Thyroid gland (tissue), 4 donors: Measurements from ENCODE around the gene ZNF668. TPM values are rescaled to one million over a fixed set of nuclear protein-coding genes. Genes with fewer than 3 reads are reported as not detected.
A peak's percentile ranks its signal among the peaks of the same experiment; 100 is the strongest.

Source experiments
- DNase-seq, 2 donors: peaks; one replicate each; pipeline ENCODE4 v3.0.0-alpha.2; 2019
- H3K27ac ChIP-seq, 3 donors: fragments of 200-600 bp; sonication (generic); 1 replicate in 2 of 3; 2 replicates in 1 of 3; pipeline ENCODE4 v1.5.1; 2016 to 2019; ENCODE audit warnings: mild to moderate bottlenecking in 1 of 3, moderate library complexity in 1 of 3
- H3K27me3 ChIP-seq: fragments of 200-600 bp; sonication (generic); one replicate; pipeline ENCODE4 v1.5.1; 2019
- H3K36me3 ChIP-seq, 2 donors: fragments of 200-600 bp; sonication (generic); one replicate each; pipeline ENCODE4 v1.5.1; 2016 to 2019
- H3K4me1 ChIP-seq, 2 donors: fragments of 200-600 bp; sonication (generic); one replicate each; pipeline ENCODE4 v1.5.1; 2017 to 2019
- H3K4me3 ChIP-seq, 3 donors: fragments of 200-600 bp; sonication (generic); replicated peaks in 1 of 3; 1 replicate in 2 of 3; 2 replicates in 1 of 3; pipeline ENCODE4 v1.5.1; 2016; ENCODE audit warnings: mild to moderate bottlenecking in 1 of 3
- H3K9me3 ChIP-seq: fragments of 200-600 bp; sonication (generic); one replicate; pipeline ENCODE4 v1.5.1; 2017
- CTCF ChIP-seq, 6 experiments: fragments of 200-600 bp in 3 of 6; fragments of 450-650 bp in 3 of 6; sonication (generic) in 3 of 6; IDR thresholded peaks; one replicate each; pipeline ENCODE4 v1.5.1; 2016 to 2019; ENCODE audit warnings: antibody characterized with exemption in 6 of 6, mild to moderate bottlenecking in 2 of 6, inconsistent platforms in 1 of 6, moderate library complexity in 1 of 6
- POLR2A ChIP-seq, 2 donors: fragments of 450-650 bp; IDR thresholded peaks; one replicate each; pipeline ENCODE4 v1.6.1; 2017; ENCODE audit warnings: antibody characterized with exemption in 2 of 2, mild to moderate bottlenecking in 2 of 2, moderate library complexity in 1 of 2
- WGBS, 2 donors: methylation state at CpG; one replicate each; pipeline ENCODE4 v1.1.5; 2017; 5-methylcytosine and 5-hydroxymethylcytosine counted together
- intact Hi-C: fragments of 100-400 bp; cut with DNase I; formaldehyde crosslinking; loops from one replicate; pipeline ENCODE4 v1.15.1; 2023
- total RNA-seq, 4 donors: library from RNA; depleted of rRNA; stranded (reverse); fragments of >200 nt; gene quantifications; one replicate each; pipeline ENCODE4 v1.2.3, GENCODE V29; 2016

The ZNF668 gene
- total RNA-seq, 4 donors from 2014 or later = 9.0 to 15.2 (median 11.9) TPM

DNA sequence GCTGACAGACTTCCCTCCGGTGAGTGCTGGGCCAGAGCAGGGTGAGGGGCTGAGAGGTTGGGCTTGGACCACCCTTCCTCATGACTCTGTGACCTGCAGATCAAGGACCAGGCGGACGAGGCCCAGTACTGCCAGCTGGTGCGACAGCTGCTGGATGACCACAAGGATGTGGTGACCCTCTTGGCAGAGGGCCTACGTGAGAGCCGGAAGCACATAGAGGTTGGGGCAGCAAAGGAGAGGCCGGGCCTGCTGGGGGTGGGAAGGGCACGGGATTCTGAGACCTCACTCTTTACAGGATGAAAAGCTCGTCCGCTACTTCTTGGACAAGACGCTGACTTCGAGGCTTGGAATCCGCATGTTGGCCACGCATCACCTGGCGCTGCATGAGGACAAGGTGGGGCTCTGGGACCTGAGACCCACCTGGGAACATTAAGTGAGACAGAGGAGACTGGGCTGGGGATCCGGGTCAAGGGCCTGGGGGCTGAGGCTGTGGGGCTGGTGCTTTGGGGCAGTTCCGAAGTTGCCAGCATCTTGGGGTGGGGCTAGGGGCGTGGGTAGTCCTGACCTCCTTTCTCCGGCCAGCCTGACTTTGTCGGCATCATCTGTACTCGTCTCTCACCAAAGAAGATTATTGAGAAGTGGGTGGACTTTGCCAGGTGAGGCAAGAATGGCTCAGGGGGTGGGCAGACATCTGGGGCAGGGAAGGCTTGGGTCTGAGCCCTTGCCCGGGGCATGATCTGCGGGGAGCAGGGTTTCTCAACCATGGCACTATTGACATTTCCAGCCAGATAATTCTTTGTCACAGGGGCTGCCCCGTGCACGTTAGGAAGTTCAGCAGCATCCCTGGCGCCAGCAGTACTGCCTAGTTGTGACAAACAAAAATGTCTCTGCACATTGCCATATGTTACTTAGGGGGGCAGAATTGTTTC lies 36.3 kb upstream of the ZNF668 start:
- intact Hi-C loops = no loop called here

GRCh38 chr16:31109622-31110021 lies 35.6 kb upstream of the ZNF668 start:
- 93 to 94% methylated on average over 12 of the region's 12 CpGs for WGBS, 2 donors
- Histone ChIP-seq H3K36me3 (peaks cover 17 to 23% of the 10 kb centered on the region in 2 donors), H3K4me1 (peaks cover 16 to 18% of the 10 kb centered on the region in 2 donors), H3K9me3 (no peaks in the 10 kb centered on the region), H3K27me3 (no peaks in the 10 kb centered on the region), H3K27ac (no peak overlapping the region), H3K4me3 (no peak overlapping the region)
- TF ChIP-seq POLR2A (IDR thresholded peaks at IDR 0.05) = no peak
- intact Hi-C loops = no loop called here
- DNase-seq = no peak

More for the DNA sequence above, 36.3 kb upstream of the ZNF668 start:
- no peak for DNase-seq
- no peak overlapping the region for H3K4me3 ChIP-seq
- no peaks in the 10 kb centered on the region for H3K27me3 ChIP-seq
- WGBS, 2 donors = 89 to 95% methylated on average over 21 to 23 of the region's 26 CpGs
- H3K36me3 ChIP-seq = peaks cover 17 to 23% of the 10 kb centered on the region in 2 donors
- H3K4me1 ChIP-seq = peaks cover 16 to 18% of the 10 kb centered on the region in 2 donors
- no peak for TF ChIP-seq POLR2A (IDR thresholded peaks at IDR 0.05)
- TF ChIP-seq CTCF (IDR thresholded peaks at IDR 0.05) = no peak
- H3K27ac ChIP-seq = no peak overlapping the region
- no peaks in the 10 kb centered on the region for H3K9me3 ChIP-seq

GRCh38 chr16:31108794-31109558 lies 34.9 kb upstream of the ZNF668 start:
- TF ChIP-seq CTCF (IDR thresholded peaks at IDR 0.05) = no peak
- TF ChIP-seq POLR2A (IDR thresholded peaks at IDR 0.05) = no peak
- intact Hi-C loops = no loop called here
- H3K9me3 ChIP-seq = no peaks in the 10 kb centered on the region
- peaks cover 17 to 23% of the 10 kb centered on the region in 2 donors for H3K36me3 ChIP-seq
- no peaks in the 10 kb centered on the region for H3K27me3 ChIP-seq
- H3K4me3 ChIP-seq = peak overlapping the region; percentile 71 to 99 (median 87)
- no peak for DNase-seq
- WGBS, 2 donors = 31 to 41% methylated on average over 24 to 57 of the region's 57 CpGs
- peak overlapping the region; percentile 26 to 90 (median 52) for H3K27ac ChIP-seq
- peaks cover 16 to 18% of the 10 kb centered on the region in 2 donors for H3K4me1 ChIP-seq

DNA sequence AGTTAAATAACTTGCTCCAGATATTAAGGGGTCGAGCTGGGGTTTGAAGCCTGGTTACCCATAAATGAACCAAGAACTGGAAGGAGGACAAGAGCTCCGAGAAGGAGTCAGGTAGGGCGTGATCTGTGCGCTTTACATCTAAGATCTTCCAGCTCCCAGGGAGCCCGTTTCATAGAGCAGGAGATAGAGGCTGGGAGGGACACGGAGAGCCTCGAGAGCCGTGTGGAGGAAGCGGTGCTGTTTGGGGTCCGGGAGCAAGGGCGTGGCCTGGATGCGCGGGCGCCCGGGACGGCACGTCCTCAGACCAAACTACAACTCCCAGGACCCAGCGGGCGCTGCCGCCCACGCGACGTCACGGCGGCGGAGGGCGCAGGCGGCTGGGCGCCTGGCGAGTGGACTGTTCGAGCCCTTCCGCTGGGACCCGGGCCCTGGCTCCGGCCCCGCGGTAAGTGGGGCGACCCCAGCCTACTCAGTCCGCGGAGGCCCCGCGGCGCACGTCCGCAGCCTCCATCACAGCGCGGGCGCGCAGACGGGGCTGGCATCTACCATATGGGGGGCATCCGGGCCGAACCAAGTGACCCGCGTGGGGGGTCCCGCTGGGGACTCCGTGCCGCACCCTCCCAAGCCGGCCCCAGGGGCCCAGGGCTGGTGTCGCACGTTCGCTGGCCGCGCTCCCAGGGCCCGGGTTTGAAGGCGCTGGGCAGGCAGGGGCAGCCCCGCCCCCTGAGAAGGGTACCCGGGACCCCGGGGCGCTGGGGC lies 34.2 kb upstream of the ZNF668 start, which contains the start of gene BCKDK:
Gene BCKDK (plus strand): TSS at position 352 of the 759 bp plus-strand sequence. CDS start 838 bp downstream, outside the sequence.
- Histone ChIP-seq H3K4me3 (peak within 1 kb of the TSS; percentile 71 to 99 (median 87)), H3K27me3 (no peaks in the 10 kb centered on the region), H3K9me3 (no peaks in the 10 kb centered on the region), H3K27ac (peak within 1 kb of the TSS; percentile 26 to 90 (median 52)), H3K36me3 (peaks cover 17 to 23% of the 10 kb centered on the region in 2 donors), H3K4me1 (peaks cover 16 to 18% of the 10 kb centered on the region in 2 donors)
- WGBS, 2 donors = 10 to 11% methylated on average over 27 to 35 of the region's 68 CpGs
- intact Hi-C loops = no loop called here
- DNase-seq = peak; percentile 60 to 61
- TF ChIP-seq POLR2A (IDR thresholded peaks at IDR 0.05) (peak in 1 of 2 donors; percentile 49), CTCF (IDR thresholded peaks at IDR 0.05) (no peak)

DNA sequence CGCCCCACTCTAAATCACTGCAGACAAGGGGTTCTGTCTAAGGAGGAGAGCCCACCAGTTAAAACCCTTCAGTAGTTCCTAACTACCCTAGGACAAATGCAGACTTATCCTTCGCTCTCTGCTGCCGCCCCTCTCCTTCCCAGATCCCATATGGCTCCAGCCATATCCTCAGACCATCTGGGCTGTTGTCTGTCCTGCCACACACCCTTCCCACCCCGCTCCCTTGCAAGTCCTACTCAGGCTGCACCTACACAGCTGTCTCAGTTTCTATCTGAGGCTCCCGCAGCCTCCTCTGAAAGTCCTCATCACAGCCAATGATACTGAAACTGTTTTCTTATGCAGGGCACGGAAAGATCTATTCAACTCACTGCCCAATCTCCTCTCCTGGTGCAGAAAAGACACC lies 33.4 kb upstream of the ZNF668 start:
- Histone ChIP-seq H3K36me3 (peaks cover 15 to 21% of the 10 kb centered on the region in 2 donors), H3K9me3 (no peaks in the 10 kb centered on the region), H3K27me3 (no peaks in the 10 kb centered on the region), H3K27ac (no peak overlapping the region), H3K4me1 (peaks cover 16 to 18% of the 10 kb centered on the region in 2 donors), H3K4me3 (no peak overlapping the region)
- intact Hi-C loops = no loop called here
- TF ChIP-seq POLR2A (IDR thresholded peaks at IDR 0.05) (no peak), CTCF (IDR thresholded peaks at IDR 0.05) (no peak)
- DNase-seq = no peak
- 88 to 91% methylated on average over 6 of the region's 6 CpGs for WGBS, 2 donors
